HCT116 (cell line): ENCODE results near the gene MXD3. TPM values are rescaled to one million over a fixed set of nuclear protein-coding genes. Genes with fewer than 3 reads are reported as not detected.
"Not testable (repeated sequence)": the region's sequence is repeated elsewhere in the genome, so short reads cannot be mapped to it uniquely, and the experiment has no call there.

ENCODE experiments used
- ATAC-seq: fragments of 200-7000 bp; cut with Tn5 transposase; 2 replicates; pipeline ENCODE4 v1.9.1; 2020; ENCODE audit warnings: mild to moderate bottlenecking, moderate library complexity
- BruUV-seq: library from RNA; stranded (reverse); fragments of 400-500 nt; replicated peaks from 2 replicates; lab custom pipeline; 2021; lab: Mats Ljungman, UMichigan
- CTCF ChIA-PET: fragments of 300-600 bp; sonication (Branson Sonifier 250); formaldehyde crosslinking; loops from one replicate; lab custom pipeline; 2021; ENCODE audit warnings: antibody characterized with exemption; lab: Charles Lee
- POLR2A ChIA-PET: fragments of 300-600, 350-600 bp; sonication (Branson Sonifier 250); formaldehyde crosslinking; loops from one replicate; lab custom pipeline; 2021; ENCODE audit warnings: antibody characterized with exemption; lab: Charles Lee
- RAD21 ChIA-PET, 2 experiments: fragments of 300-600 bp; sonication (Branson Sonifier 250); formaldehyde crosslinking; loops; one replicate each; lab custom pipeline; 2023; ENCODE audit warnings: low total read pairs in 2 of 2; ENCODE audit not compliant: uncharacterized antibody in 2 of 2, unreplicated experiment in 2 of 2, low non-redundant PET in 1 of 2; lab: Charles Lee
- DNase-seq: peaks from one replicate; pipeline ENCODE4 v3.0.0-alpha.2; 2010; ENCODE audit warnings: low read depth, low spot score
- H2AFZ ChIP-seq: fragments of 200-600 bp; shearing (Covaris generic), sonication (generic); 2 replicates; pipeline ENCODE4 v1.6.1; 2017; ENCODE audit warnings: low read depth, mixed run types, mixed read lengths, antibody characterized with exemption, low read length; ENCODE audit not compliant: poor library complexity, severe bottlenecking
- H3K27ac ChIP-seq: 2 replicates; pipeline ENCODE4 v1.5.1; 2012; ENCODE audit warnings: low read depth, low read length
- H3K27me3 ChIP-seq: fragments of 200-600 bp; sonication (generic); 2 replicates; pipeline ENCODE4 v1.6.1; 2016; ENCODE audit warnings: mixed run types, low read length, mixed read lengths; ENCODE audit not compliant: insufficient read depth
- H3K36me3 ChIP-seq, 2 experiments: fragments of 200-500 bp in 1 of 2; fragments of 200-600 bp in 1 of 2; sonication (Bioruptor generic) in 1 of 2; sonication (generic) in 1 of 2; 2 replicates each; pipeline versions ENCODE4 v1.5.1 to v1.6.1; 2014 to 2016; ENCODE audit warnings: low read length in 2 of 2, inconsistent platforms in 1 of 2, mixed read lengths in 1 of 2, mixed run types in 1 of 2; ENCODE audit not compliant: insufficient read depth in 2 of 2, control insufficient read depth in 1 of 2
- H3K4me1 ChIP-seq, 2 experiments: fragments of 200-600 bp in 1 of 2; sonication (generic) in 1 of 2; 2 replicates each; pipeline versions ENCODE4 v1.5.1 to v1.6.1; 2012 to 2017; ENCODE audit warnings: low read length in 2 of 2, inconsistent platforms in 1 of 2, mild to moderate bottlenecking in 1 of 2, mixed read lengths in 1 of 2, mixed run types in 1 of 2, moderate library complexity in 1 of 2; ENCODE audit not compliant: insufficient read depth in 2 of 2, control insufficient read depth in 1 of 2
- H3K4me2 ChIP-seq: fragments of 200-600 bp; sonication (generic); 2 replicates; pipeline ENCODE4 v1.6.1; 2017; ENCODE audit warnings: mixed run types, low read length, mixed read lengths
- H3K4me3 ChIP-seq, 2 experiments: fragments of 200-600 bp in 1 of 2; sonication (generic) in 1 of 2; replicated peaks in 1 of 2; 2 replicates each; pipeline ENCODE4 v1.5.1; 2011 to 2016; ENCODE audit warnings: low read length in 2 of 2, control low read depth in 1 of 2, low read depth in 1 of 2, mild to moderate bottlenecking in 1 of 2, mixed read lengths in 1 of 2, mixed run types in 1 of 2
- H3K79me2 ChIP-seq: fragments of 200-600 bp; sonication (generic); 2 replicates; pipeline ENCODE4 v1.6.1; 2017; ENCODE audit warnings: mild to moderate bottlenecking, mixed run types, low read length, moderate library complexity, mixed read lengths; ENCODE audit not compliant: insufficient read depth
- H3K9ac ChIP-seq: fragments of 200-600 bp; sonication (generic); 2 replicates; pipeline ENCODE4 v1.6.1; 2016; ENCODE audit warnings: low read length, mixed read lengths
- H3K9me2 ChIP-seq: fragments of 200-600 bp; sonication (generic), shearing (Covaris generic); 2 replicates; pipeline ENCODE4 v1.6.1; 2017; ENCODE audit warnings: mixed run types, mild to moderate bottlenecking, moderate library complexity; ENCODE audit not compliant: insufficient read depth
- H3K9me3 ChIP-seq, 2 experiments: fragments of 200-500 bp in 1 of 2; fragments of 200-600 bp in 1 of 2; sonication (Bioruptor generic) in 1 of 2; sonication (generic) in 1 of 2; 2 replicates each; pipeline ENCODE4 v1.6.1; 2014 to 2017; ENCODE audit warnings: low read length in 2 of 2, mixed read lengths in 2 of 2, inconsistent platforms in 1 of 2, low read depth in 1 of 2, mild to moderate bottlenecking in 1 of 2, mixed run types in 1 of 2, moderate library complexity in 1 of 2; ENCODE audit not compliant: control insufficient read depth in 1 of 2, insufficient read depth in 1 of 2
- H4K20me1 ChIP-seq: fragments of 200-600 bp; sonication (generic), shearing (Covaris generic); 2 replicates; pipeline ENCODE4 v1.6.1; 2017; ENCODE audit warnings: mixed run types, mild to moderate bottlenecking, moderate library complexity; ENCODE audit not compliant: insufficient read depth
- EZH2 ChIP-seq: fragments of 200-600 bp; sonication (generic); IDR thresholded peaks from 2 replicates; pipeline ENCODE4 v1.6.1; 2017; ENCODE audit warnings: antibody characterized with exemption, mixed run types
- SIN3A ChIP-seq: IDR thresholded peaks from 2 replicates; pipeline ENCODE4 v1.6.1; 2012; ENCODE audit warnings: low read depth
- TCF7L2 ChIP-seq: IDR thresholded peaks from 2 replicates; pipeline ENCODE4 v1.7.0; 2011; ENCODE audit warnings: borderline replicate concordance, inconsistent platforms; ENCODE audit not compliant: insufficient read depth, insufficient read length; ENCODE audit errors: extremely low read depth
- intact Hi-C: fragments of 100-400 bp; cut with micrococcal nuclease; formaldehyde crosslinking; loops from 2 replicates; pipeline ENCODE4 v1.10.0; 2022
- total RNA-seq: library from RNA; stranded (reverse); gene quantifications from one replicate; pipeline ENCODE4 v1.2.1, GENCODE V29; 2021; ENCODE audit not compliant: unreplicated experiment
- TF ChIP-seq, protein P1 (sequence below): IDR thresholded peaks from 2 replicates; pipeline ENCODE4 v1.6.1; 2011; ENCODE audit warnings: mild to moderate bottlenecking, low read length, moderate library complexity; ENCODE audit not compliant: insufficient replicate concordance; ENCODE audit errors: extremely low read depth
- TF ChIP-seq, protein P2 (sequence below): IDR thresholded peaks from 2 replicates; pipeline ENCODE4 v1.6.1; 2012

MXD3 gene
- total RNA-seq, 1 experiment from 2014 or later, result 37.6 TPM

DNA sequence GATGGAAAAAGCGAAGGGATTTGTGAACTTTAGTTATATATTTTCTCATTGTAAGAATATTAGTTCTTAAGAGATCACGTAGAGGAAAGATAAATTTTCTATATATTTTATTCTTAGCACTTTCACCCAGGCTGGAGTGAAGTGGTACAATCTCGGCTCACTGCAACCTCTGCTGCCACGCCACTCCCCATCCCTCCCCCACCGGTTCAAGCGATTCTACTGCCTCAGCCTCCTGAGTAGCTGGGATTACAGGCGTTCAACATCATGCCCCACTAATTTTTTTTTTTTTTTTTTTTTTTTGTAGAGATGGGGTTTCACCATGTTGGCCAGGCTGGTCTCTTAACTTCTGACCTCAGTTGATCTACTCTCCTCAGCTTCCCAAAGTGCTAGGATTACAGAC is 50.7 kb downstream of the MXD3 start (continued):
- TF ChIP-seq, protein P1, sequence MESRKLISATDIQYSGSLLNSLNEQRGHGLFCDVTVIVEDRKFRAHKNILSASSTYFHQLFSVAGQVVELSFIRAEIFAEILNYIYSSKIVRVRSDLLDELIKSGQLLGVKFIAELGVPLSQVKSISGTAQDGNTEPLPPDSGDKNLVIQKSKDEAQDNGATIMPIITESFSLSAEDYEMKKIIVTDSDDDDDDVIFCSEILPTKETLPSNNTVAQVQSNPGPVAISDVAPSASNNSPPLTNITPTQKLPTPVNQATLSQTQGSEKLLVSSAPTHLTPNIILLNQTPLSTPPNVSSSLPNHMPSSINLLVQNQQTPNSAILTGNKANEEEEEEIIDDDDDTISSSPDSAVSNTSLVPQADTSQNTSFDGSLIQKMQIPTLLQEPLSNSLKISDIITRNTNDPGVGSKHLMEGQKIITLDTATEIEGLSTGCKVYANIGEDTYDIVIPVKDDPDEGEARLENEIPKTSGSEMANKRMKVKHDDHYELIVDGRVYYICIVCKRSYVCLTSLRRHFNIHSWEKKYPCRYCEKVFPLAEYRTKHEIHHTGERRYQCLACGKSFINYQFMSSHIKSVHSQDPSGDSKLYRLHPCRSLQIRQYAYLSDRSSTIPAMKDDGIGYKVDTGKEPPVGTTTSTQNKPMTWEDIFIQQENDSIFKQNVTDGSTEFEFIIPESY, result no peak
- TF ChIP-seq SIN3A (no peak), EZH2 (no peak), TCF7L2 (no peak)
- TF ChIP-seq, protein P2, sequence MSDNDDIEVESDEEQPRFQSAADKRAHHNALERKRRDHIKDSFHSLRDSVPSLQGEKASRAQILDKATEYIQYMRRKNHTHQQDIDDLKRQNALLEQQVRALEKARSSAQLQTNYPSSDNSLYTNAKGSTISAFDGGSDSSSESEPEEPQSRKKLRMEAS, result no peak

DNA sequence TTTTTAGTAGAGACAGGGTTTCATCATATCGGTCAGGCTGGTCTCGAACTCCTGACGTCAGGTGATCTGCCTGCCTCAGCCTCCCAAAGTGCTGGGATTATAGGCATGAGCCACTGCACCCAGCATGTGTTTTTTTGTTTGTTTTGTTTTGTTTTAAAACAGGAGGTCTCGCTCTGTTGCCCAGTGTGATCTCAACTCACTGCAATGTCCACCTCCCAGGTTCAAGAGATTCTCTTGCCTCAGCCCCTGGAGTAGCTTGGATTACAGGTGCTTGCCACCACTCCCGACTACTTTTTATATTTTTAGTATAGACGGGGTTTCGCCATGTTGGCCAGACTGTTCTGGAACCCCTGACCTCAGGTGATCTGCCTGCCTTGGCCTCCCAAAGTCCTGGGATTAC is 53.0 kb downstream of the MXD3 start:
- intact Hi-C loops, H3K4me2 ChIP-seq, RAD21 ChIA-PET, DNase-seq, H2AFZ ChIP-seq, ATAC-seq, H3K9ac ChIP-seq, CTCF ChIA-PET, H3K27ac ChIP-seq, H3K27me3 ChIP-seq, BruUV-seq, H3K4me3 ChIP-seq, H3K9me2 ChIP-seq, H4K20me1 ChIP-seq, POLR2A ChIA-PET, H3K9me3 ChIP-seq: not testable (repeated sequence)
- peaks cover 14% of the 10 kb centered on the region for H3K79me2 ChIP-seq
- H3K4me1 ChIP-seq, result peaks cover 0 to 13% of the 10 kb centered on the region in 2 experiments; a peak in 2 of 4 replicates
- H3K36me3 ChIP-seq, result peaks cover 0 to 19% of the 10 kb centered on the region in 2 experiments; a peak in 2 of 4 replicates

Other genes starting within 250 kb of the MXD3 start
- gene FGFR4, start 225.0 kb downstream of the MXD3 start, total RNA-seq, result 78.1 TPM
- 58.8 TPM for gene NSD1, start 178.1 kb downstream of the MXD3 start, total RNA-seq
- gene RAB24, start 8.2 kb downstream of the MXD3 start, total RNA-seq, result 13.5 TPM
- 223 TPM for gene PRELID1, start 8.1 kb downstream of the MXD3 start, total RNA-seq
- gene LMAN2, start 39.8 kb upstream of the MXD3 start, total RNA-seq, result 128 TPM
- gene RGS14, start 46.0 kb upstream of the MXD3 start, total RNA-seq, result 9.4 TPM
- not detected for gene SLC34A1, start 72.5 kb upstream of the MXD3 start, total RNA-seq
- not detected for gene PFN3, start 88.8 kb upstream of the MXD3 start, total RNA-seq
- 30.0 TPM for gene F12, start 97.7 kb upstream of the MXD3 start, total RNA-seq
- 89.3 TPM for gene GRK6, start 114.8 kb upstream of the MXD3 start, total RNA-seq
- gene PRR7, start 134.9 kb upstream of the MXD3 start, total RNA-seq, result 39.9 TPM
- gene DBN1, start 161.7 kb upstream of the MXD3 start, total RNA-seq, result 144 TPM
- gene PDLIM7, start 185.7 kb upstream of the MXD3 start, total RNA-seq, result 153 TPM
- 8.0 TPM for gene DOK3, start 197.9 kb upstream of the MXD3 start, total RNA-seq
- gene DDX41, start 205.1 kb upstream of the MXD3 start, total RNA-seq, result 141 TPM
- 54.0 TPM for gene FAM193B, start 242.7 kb upstream of the MXD3 start, total RNA-seq